HUES48 (cell line): ENCODE data around the gene CNTNAP2.
A peak's percentile ranks its signal among the peaks of the same experiment; 100 is the strongest.
"Not testable (repeated sequence)": the region's sequence is repeated elsewhere in the genome, so short reads cannot be mapped to it uniquely, and the experiment has no call there.

Source experiments
- H3K27ac ChIP-seq: one replicate; pipeline ENCODE4 v1.7.0; 2013; ENCODE audit warnings: low read depth, low read length, inconsistent platforms
- H3K27me3 ChIP-seq: 2 replicates; pipeline ENCODE4 v1.6.1; 2013; ENCODE audit warnings: mild to moderate bottlenecking, low read length; ENCODE audit not compliant: control insufficient read depth, insufficient read depth
- H3K36me3 ChIP-seq: 2 replicates; pipeline ENCODE4 v1.6.1; 2013; ENCODE audit warnings: low read length; ENCODE audit not compliant: control insufficient read depth, insufficient read depth
- H3K4me1 ChIP-seq: 2 replicates; pipeline ENCODE4 v1.6.1; 2013; ENCODE audit warnings: mild to moderate bottlenecking, low read length; ENCODE audit not compliant: control insufficient read depth, insufficient read depth
- H3K4me3 ChIP-seq: 2 replicates; pipeline ENCODE4 v1.5.1; 2013; ENCODE audit warnings: mild to moderate bottlenecking, low read depth, low read length
- H3K9ac ChIP-seq: 2 replicates; pipeline ENCODE4 v1.6.1; 2013; ENCODE audit warnings: mild to moderate bottlenecking, low read depth, low read length, moderate library complexity
- H3K9me3 ChIP-seq: 2 replicates; pipeline ENCODE4 v1.6.1; 2013; ENCODE audit warnings: low read length; ENCODE audit not compliant: control insufficient read depth, insufficient read depth

The CNTNAP2 gene

GRCh38 chr7:146216396-146217041, 99.9 kb downstream of the CNTNAP2 start:
- H3K36me3 ChIP-seq = peaks cover 3% of the 10 kb centered on the region; the same call in 1 of the 2 replicates
- H3K9me3 ChIP-seq = no peaks in the 10 kb centered on the region
- H3K27me3 ChIP-seq = no peaks in the 10 kb centered on the region
- no peak overlapping the region for H3K4me3 ChIP-seq
- no peaks in the 10 kb centered on the region for H3K4me1 ChIP-seq
- H3K9ac ChIP-seq = no peak overlapping the region
- no peak overlapping the region for H3K27ac ChIP-seq

- no peaks in the 10 kb centered on the region for H3K27me3 ChIP-seq
- H3K9me3 ChIP-seq = no peaks in the 10 kb centered on the region
- H3K4me1 ChIP-seq = peaks cover 13% of the 10 kb centered on the region
- H3K4me3 ChIP-seq = no peak overlapping the region
- no peak overlapping the region for H3K27ac ChIP-seq
- no peaks in the 10 kb centered on the region for H3K36me3 ChIP-seq
- no peak overlapping the region for H3K9ac ChIP-seq
These were observed 107.2 kb downstream of the CNTNAP2 start for GRCh38 chr7:146223851-146224250.

GRCh38 chr7:146232604-146233003, 116.0 kb downstream of the CNTNAP2 start:
- Histone ChIP-seq H3K4me1 (peaks cover 20% of the 10 kb centered on the region), H3K9ac (no peak overlapping the region), H3K36me3 (peaks cover 30% of the 10 kb centered on the region), H3K9me3 (no peaks in the 10 kb centered on the region), H3K27ac (no peak overlapping the region), H3K4me3 (no peak overlapping the region), H3K27me3 (no peaks in the 10 kb centered on the region)

GRCh38 chr7:146235195-146235594, 118.6 kb downstream of the CNTNAP2 start:
- H3K4me3 ChIP-seq = no peak overlapping the region
- H3K27me3 ChIP-seq = no peaks in the 10 kb centered on the region
- H3K9me3 ChIP-seq = no peaks in the 10 kb centered on the region
- peaks cover 54% of the 10 kb centered on the region for H3K36me3 ChIP-seq
- H3K9ac ChIP-seq = no peak overlapping the region
- H3K27ac ChIP-seq = no peak overlapping the region
- H3K4me1 ChIP-seq = peaks cover 12% of the 10 kb centered on the region

- Histone ChIP-seq H3K27ac (no peak overlapping the region), H3K27me3 (no peaks in the 10 kb centered on the region), H3K4me3 (peak overlapping the region; percentile 29), H3K4me1 (peaks cover 14% of the 10 kb centered on the region), H3K9ac (no peak overlapping the region), H3K36me3 (peaks cover 58% of the 10 kb centered on the region), H3K9me3 (no peaks in the 10 kb centered on the region)
These were observed 126.1 kb downstream of the CNTNAP2 start for GRCh38 chr7:146242661-146243060.

GRCh38 chr7:146247991-146248390, 131.4 kb downstream of the CNTNAP2 start:
- peak overlapping the region; percentile 73 for H3K4me3 ChIP-seq
- H3K9ac ChIP-seq = peak overlapping the region; percentile 72
- peaks cover 33% of the 10 kb centered on the region for H3K4me1 ChIP-seq
- H3K36me3 ChIP-seq = peaks cover 11% of the 10 kb centered on the region
- H3K9me3 ChIP-seq, H3K27me3 ChIP-seq: not testable (repeated sequence)
- H3K27ac ChIP-seq = peak overlapping the region; percentile 78

GRCh38 chr7:146248744-146249143, 132.1 kb downstream of the CNTNAP2 start:
- Histone ChIP-seq H3K4me1 (peaks cover 31% of the 10 kb centered on the region), H3K27ac (peak overlapping the region; percentile 81), H3K9ac (peak overlapping the region; percentile 72), H3K4me3 (peak overlapping the region; percentile 73)
- not testable (repeated sequence) for H3K36me3 ChIP-seq, H3K27me3 ChIP-seq, H3K9me3 ChIP-seq

- H3K4me1 ChIP-seq = peaks cover 31% of the 10 kb centered on the region
- no peaks in the 10 kb centered on the region for H3K27me3 ChIP-seq
- H3K36me3 ChIP-seq = peaks cover under 1% of the 10 kb centered on the region; the same call in 1 of the 2 replicates
- H3K4me3 ChIP-seq = peak overlapping the region; percentile 73
- H3K9me3 ChIP-seq = no peaks in the 10 kb centered on the region
- peak overlapping the region; percentile 81 for H3K27ac ChIP-seq
- no peak overlapping the region for H3K9ac ChIP-seq
These were observed 132.7 kb downstream of the CNTNAP2 start for GRCh38 chr7:146249272-146249671.

GRCh38 chr7:146255609-146256008, 139.0 kb downstream of the CNTNAP2 start:
- Histone ChIP-seq H3K27me3 (no peaks in the 10 kb centered on the region), H3K4me3 (no peak overlapping the region), H3K27ac (no peak overlapping the region), H3K36me3 (no peaks in the 10 kb centered on the region), H3K4me1 (peaks cover 16% of the 10 kb centered on the region), H3K9ac (no peak overlapping the region), H3K9me3 (no peaks in the 10 kb centered on the region)

- H3K36me3 ChIP-seq = no peaks in the 10 kb centered on the region
- H3K9ac ChIP-seq = no peak overlapping the region
- no peak overlapping the region for H3K4me3 ChIP-seq
- H3K9me3 ChIP-seq = no peaks in the 10 kb centered on the region
- H3K27ac ChIP-seq = no peak overlapping the region
- H3K4me1 ChIP-seq = no peaks in the 10 kb centered on the region
- no peaks in the 10 kb centered on the region for H3K27me3 ChIP-seq
These were observed 145.9 kb downstream of the CNTNAP2 start for GRCh38 chr7:146262527-146262926.

- Histone ChIP-seq H3K4me1 (no peaks in the 10 kb centered on the region), H3K36me3 (no peaks in the 10 kb centered on the region), H3K4me3 (no peak overlapping the region), H3K27ac (no peak overlapping the region), H3K27me3 (no peaks in the 10 kb centered on the region), H3K9ac (no peak overlapping the region), H3K9me3 (no peaks in the 10 kb centered on the region)
These were observed 160.3 kb downstream of the CNTNAP2 start for GRCh38 chr7:146276888-146277287.
